Esophagus mucosa (tissue), 1 donor: Measurements from ENCODE around the gene AKR1C8. TPM values are rescaled to one million over a fixed set of nuclear protein-coding genes. Genes with fewer than 3 reads are reported as not detected.
A peak's percentile ranks its signal among the peaks of the same experiment; 100 is the strongest.
"Not testable (repeated sequence)": the region's sequence is repeated elsewhere in the genome, so short reads cannot be mapped to it uniquely, and the experiment has no call there.

ENCODE experiments used
- ATAC-seq: fragments of 200-7000 bp; cut with Tn5 transposase; one replicate; pipeline ENCODE4 v1.9.1; 2020
- total RNA-seq: library from RNA; stranded (reverse); gene quantifications from one replicate; pipeline ENCODE4 v1.2.4, GENCODE V29; 2023
- donor health status: DM: yes; HTN: yes; CAD: no.

Gene AKR1C8
- total RNA-seq, 1 donor from 2014 or later: not detected

- no peak for ATAC-seq
These were observed 19.2 kb downstream of the AKR1C8 start for GRCh38 chr10:5165738-5166137.

- ATAC-seq: no peak
These were observed 21.5 kb downstream of the AKR1C8 start for GRCh38 chr10:5163487-5163886.

- ATAC-seq: peak; percentile 76
These were observed 25.8 kb downstream of the AKR1C8 start for GRCh38 chr10:5159126-5159525.

- no peak for ATAC-seq
These were observed 27.4 kb downstream of the AKR1C8 start for GRCh38 chr10:5157501-5157900.

GRCh38 chr10:5155951-5156350 lies 29.0 kb downstream of the AKR1C8 start:
- no peak for ATAC-seq

- ATAC-seq: no peak
These were observed 33.9 kb downstream of the AKR1C8 start for GRCh38 chr10:5151076-5151475.

GRCh38 chr10:5148678-5149032 lies 36.3 kb downstream of the AKR1C8 start:
- no peak for ATAC-seq

- no peak for ATAC-seq
These were observed 36.8 kb downstream of the AKR1C8 start for GRCh38 chr10:5147981-5148677.

GRCh38 chr10:5147255-5147980 lies 37.5 kb downstream of the AKR1C8 start:
- no peak for ATAC-seq

GRCh38 chr10:5146920-5147254 lies 38.1 kb downstream of the AKR1C8 start:
- no peak for ATAC-seq

GRCh38 chr10:5143137-5143536 lies 41.8 kb downstream of the AKR1C8 start:
- no peak for ATAC-seq

- ATAC-seq: no peak
These were observed 42.8 kb downstream of the AKR1C8 start for GRCh38 chr10:5142199-5142598.

- ATAC-seq: not testable (repeated sequence)
These were observed 47.3 kb downstream of the AKR1C8 start for GRCh38 chr10:5137699-5138098.

GRCh38 chr10:5136468-5137087 lies 48.4 kb downstream of the AKR1C8 start:
- no peak for ATAC-seq

- ATAC-seq: no peak
These were observed 49.4 kb downstream of the AKR1C8 start for GRCh38 chr10:5135581-5135980.

GRCh38 chr10:5125315-5126044 lies 59.5 kb downstream of the AKR1C8 start:
- no peak for ATAC-seq

- no peak for ATAC-seq
These were observed 61.1 kb downstream of the AKR1C8 start for GRCh38 chr10:5123886-5124285.

GRCh38 chr10:5119997-5120396 lies 65.0 kb downstream of the AKR1C8 start:
- ATAC-seq: not testable (repeated sequence)

- ATAC-seq: no peak
These were observed 67.9 kb downstream of the AKR1C8 start for GRCh38 chr10:5117026-5117425.

- no peak for ATAC-seq
These were observed 68.3 kb downstream of the AKR1C8 start for GRCh38 chr10:5116621-5117020.

GRCh38 chr10:5109861-5110260 lies 75.1 kb downstream of the AKR1C8 start:
- not testable (repeated sequence) for ATAC-seq

GRCh38 chr10:5108658-5109416 lies 76.1 kb downstream of the AKR1C8 start:
- ATAC-seq: no peak
